ENCODE results near the gene PLCH2. TPM values are rescaled to one million over a fixed set of nuclear protein-coding genes. Genes with fewer than 3 reads are reported as not detected.

The PLCH2 gene
- total and polyA plus RNA-seq, 2 of the 13 experiments (the other 11 are each of a cell fraction or from before 2014, with no cell fraction given): 0.15 to 0.67 TPM

DNA sequence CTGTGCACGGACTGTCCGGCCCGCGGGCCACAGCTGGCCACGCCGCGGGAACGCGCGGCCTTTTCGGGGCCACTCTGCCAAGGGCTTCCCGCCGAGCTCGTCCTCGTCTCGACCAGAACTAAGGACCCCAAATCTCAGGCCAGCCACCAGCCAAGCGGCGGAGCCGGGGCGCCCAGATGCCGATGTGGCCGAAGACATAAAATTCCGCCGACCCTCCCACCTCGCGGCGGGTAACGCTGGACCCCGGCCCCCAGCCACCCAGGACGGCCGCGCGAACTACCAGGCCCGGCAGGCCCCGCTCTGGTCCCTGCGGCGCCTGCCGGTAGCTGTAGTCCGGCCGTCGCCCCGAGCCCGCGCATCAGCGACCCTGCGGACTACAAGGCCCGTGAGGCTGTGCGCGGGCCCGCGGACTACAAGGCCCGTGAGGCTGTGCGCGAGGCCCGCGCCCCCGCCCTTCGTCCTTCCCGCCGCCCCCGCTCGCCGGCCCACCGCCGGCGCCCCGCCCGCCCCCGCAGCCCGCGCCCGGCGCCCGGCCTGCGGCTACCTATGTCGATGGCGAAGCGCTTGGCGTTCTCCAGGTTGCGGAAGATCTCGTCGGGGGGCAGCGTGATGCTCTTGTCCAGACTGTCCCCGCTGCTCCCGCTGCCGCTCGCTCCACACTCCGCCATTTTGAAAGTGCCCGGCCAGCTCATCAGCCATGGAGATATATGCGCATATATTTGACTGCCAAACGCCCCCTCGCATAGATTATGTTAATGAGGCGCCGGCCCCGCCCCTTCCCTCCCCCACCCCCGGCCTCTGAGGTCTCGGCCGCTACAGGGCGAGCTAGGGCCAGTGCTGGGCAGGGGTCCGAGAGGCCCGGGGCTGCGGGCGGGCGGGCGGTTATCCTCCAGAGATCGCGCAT is 50.1 kb downstream of the PLCH2 start, which contains the start of gene PANK4 (continued):
- TF ChIP-seq, protein P1, sequence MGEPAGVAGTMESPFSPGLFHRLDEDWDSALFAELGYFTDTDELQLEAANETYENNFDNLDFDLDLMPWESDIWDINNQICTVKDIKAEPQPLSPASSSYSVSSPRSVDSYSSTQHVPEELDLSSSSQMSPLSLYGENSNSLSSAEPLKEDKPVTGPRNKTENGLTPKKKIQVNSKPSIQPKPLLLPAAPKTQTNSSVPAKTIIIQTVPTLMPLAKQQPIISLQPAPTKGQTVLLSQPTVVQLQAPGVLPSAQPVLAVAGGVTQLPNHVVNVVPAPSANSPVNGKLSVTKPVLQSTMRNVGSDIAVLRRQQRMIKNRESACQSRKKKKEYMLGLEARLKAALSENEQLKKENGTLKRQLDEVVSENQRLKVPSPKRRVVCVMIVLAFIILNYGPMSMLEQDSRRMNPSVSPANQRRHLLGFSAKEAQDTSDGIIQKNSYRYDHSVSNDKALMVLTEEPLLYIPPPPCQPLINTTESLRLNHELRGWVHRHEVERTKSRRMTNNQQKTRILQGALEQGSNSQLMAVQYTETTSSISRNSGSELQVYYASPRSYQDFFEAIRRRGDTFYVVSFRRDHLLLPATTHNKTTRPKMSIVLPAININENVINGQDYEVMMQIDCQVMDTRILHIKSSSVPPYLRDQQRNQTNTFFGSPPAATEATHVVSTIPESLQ (CRISPR knock-in tag; conservative IDR thresholded peaks at IDR 0.05): no peak
- TF ChIP-seq, protein P2, sequence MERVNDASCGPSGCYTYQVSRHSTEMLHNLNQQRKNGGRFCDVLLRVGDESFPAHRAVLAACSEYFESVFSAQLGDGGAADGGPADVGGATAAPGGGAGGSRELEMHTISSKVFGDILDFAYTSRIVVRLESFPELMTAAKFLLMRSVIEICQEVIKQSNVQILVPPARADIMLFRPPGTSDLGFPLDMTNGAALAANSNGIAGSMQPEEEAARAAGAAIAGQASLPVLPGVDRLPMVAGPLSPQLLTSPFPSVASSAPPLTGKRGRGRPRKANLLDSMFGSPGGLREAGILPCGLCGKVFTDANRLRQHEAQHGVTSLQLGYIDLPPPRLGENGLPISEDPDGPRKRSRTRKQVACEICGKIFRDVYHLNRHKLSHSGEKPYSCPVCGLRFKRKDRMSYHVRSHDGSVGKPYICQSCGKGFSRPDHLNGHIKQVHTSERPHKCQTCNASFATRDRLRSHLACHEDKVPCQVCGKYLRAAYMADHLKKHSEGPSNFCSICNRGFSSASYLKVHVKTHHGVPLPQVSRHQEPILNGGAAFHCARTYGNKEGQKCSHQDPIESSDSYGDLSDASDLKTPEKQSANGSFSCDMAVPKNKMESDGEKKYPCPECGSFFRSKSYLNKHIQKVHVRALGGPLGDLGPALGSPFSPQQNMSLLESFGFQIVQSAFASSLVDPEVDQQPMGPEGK (CRISPR knock-in tag; IDR thresholded peaks at IDR 0.05): peak; percentile 63; the same call in 1 of the 2 replicates
- TF ChIP-seq ZNF543 (CRISPR knock-in tag; IDR thresholded peaks at IDR 0.05) (0 out of 2 replicates have a peak, but pooled peaks have one; percentile 2), ZSCAN9 (CRISPR knock-in tag; IDR thresholded peaks at IDR 0.05; ENCODE audit: borderline replicate concordance) (no peak), RAD51 (IDR thresholded peaks at IDR 0.05; ENCODE audit: borderline replicate concordance) (no peak), PLRG1 (conservative IDR thresholded peaks at IDR 0.05) (no peak), REXO4 (CRISPR knock-in tag; IDR thresholded peaks at IDR 0.05; ENCODE audit: borderline replicate concordance) (no peak), GATAD1 (CRISPR knock-in tag; IDR thresholded peaks at IDR 0.05) (peak; percentile 75), ZNF329 (CRISPR knock-in tag; IDR thresholded peaks at IDR 0.05; ENCODE audit: low read depth) (no peak), ZNF441 (CRISPR knock-in tag; IDR thresholded peaks at IDR 0.05; ENCODE audit: borderline replicate concordance) (no peak), NCOR1 (IDR thresholded peaks at IDR 0.05; ENCODE audit: borderline replicate concordance, low read length) (no peak), ZFP82 (CRISPR knock-in tag; IDR thresholded peaks at IDR 0.05; ENCODE audit: borderline replicate concordance) (peak; percentile 73; the same call in 1 of the 2 replicates), ZFP36L2 (CRISPR knock-in tag; IDR thresholded peaks at IDR 0.05) (no peak), ZNF30 (CRISPR knock-in tag; IDR thresholded peaks at IDR 0.05) (no peak)
- TF ChIP-seq, protein P3, sequence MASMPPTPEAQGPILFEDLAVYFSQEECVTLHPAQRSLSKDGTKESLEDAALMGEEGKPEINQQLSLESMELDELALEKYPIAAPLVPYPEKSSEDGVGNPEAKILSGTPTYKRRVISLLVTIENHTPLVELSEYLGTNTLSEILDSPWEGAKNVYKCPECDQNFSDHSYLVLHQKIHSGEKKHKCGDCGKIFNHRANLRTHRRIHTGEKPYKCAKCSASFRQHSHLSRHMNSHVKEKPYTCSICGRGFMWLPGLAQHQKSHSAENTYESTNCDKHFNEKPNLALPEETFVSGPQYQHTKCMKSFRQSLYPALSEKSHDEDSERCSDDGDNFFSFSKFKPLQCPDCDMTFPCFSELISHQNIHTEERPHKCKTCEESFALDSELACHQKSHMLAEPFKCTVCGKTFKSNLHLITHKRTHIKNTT (CRISPR knock-in tag; IDR thresholded peaks at IDR 0.05): peak; percentile 96
- TF ChIP-seq, protein P4, sequence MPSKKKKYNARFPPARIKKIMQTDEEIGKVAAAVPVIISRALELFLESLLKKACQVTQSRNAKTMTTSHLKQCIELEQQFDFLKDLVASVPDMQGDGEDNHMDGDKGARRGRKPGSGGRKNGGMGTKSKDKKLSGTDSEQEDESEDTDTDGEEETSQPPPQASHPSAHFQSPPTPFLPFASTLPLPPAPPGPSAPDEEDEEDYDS (CRISPR knock-in tag; IDR thresholded peaks at IDR 0.05): no peak
- TF ChIP-seq, protein P5, sequence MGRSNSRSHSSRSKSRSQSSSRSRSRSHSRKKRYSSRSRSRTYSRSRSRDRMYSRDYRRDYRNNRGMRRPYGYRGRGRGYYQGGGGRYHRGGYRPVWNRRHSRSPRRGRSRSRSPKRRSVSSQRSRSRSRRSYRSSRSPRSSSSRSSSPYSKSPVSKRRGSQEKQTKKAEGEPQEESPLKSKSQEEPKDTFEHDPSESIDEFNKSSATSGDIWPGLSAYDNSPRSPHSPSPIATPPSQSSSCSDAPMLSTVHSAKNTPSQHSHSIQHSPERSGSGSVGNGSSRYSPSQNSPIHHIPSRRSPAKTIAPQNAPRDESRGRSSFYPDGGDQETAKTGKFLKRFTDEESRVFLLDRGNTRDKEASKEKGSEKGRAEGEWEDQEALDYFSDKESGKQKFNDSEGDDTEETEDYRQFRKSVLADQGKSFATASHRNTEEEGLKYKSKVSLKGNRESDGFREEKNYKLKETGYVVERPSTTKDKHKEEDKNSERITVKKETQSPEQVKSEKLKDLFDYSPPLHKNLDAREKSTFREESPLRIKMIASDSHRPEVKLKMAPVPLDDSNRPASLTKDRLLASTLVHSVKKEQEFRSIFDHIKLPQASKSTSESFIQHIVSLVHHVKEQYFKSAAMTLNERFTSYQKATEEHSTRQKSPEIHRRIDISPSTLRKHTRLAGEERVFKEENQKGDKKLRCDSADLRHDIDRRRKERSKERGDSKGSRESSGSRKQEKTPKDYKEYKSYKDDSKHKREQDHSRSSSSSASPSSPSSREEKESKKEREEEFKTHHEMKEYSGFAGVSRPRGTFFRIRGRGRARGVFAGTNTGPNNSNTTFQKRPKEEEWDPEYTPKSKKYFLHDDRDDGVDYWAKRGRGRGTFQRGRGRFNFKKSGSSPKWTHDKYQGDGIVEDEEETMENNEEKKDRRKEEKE (IDR thresholded peaks at IDR 0.05): no peak
- TF ChIP-seq, protein P6, sequence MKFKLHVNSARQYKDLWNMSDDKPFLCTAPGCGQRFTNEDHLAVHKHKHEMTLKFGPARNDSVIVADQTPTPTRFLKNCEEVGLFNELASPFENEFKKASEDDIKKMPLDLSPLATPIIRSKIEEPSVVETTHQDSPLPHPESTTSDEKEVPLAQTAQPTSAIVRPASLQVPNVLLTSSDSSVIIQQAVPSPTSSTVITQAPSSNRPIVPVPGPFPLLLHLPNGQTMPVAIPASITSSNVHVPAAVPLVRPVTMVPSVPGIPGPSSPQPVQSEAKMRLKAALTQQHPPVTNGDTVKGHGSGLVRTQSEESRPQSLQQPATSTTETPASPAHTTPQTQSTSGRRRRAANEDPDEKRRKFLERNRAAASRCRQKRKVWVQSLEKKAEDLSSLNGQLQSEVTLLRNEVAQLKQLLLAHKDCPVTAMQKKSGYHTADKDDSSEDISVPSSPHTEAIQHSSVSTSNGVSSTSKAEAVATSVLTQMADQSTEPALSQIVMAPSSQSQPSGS (CRISPR knock-in tag; IDR thresholded peaks at IDR 0.05): no peak

Data from HepG2 (cell line).